ENCODE results near the gene LINGO1. TPM values are rescaled to one million over a fixed set of nuclear protein-coding genes. Genes with fewer than 3 reads are reported as not detected.

Gene LINGO1
- total and polyA plus RNA-seq, 9 of the 15 experiments (the other 6 are each of a cell fraction or from before 2014, with no cell fraction given), result 0.07 to 15.3 (median 2.1) TPM

DNA sequence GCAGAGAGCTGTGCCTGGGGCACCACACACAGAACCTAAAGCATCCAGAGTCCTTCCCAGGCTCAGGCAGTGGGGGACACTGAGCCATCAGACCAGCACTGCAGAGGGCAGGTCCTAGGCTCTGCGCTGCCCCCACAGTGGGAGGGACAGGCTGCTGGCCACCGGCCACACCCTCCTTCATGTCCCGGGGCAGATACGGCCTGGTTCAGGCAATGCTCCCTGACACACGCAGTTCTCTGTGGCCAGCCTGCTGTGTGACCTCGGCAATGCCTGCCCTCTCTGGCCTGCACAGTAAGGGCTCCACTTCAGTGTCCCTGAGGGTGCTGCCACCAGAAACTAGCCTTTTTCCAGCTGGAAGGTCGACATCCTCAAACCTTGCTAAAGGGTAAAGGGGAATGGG lies 12.4 kb downstream of the LINGO1 start (continued):
- TF ChIP-seq, protein P1, sequence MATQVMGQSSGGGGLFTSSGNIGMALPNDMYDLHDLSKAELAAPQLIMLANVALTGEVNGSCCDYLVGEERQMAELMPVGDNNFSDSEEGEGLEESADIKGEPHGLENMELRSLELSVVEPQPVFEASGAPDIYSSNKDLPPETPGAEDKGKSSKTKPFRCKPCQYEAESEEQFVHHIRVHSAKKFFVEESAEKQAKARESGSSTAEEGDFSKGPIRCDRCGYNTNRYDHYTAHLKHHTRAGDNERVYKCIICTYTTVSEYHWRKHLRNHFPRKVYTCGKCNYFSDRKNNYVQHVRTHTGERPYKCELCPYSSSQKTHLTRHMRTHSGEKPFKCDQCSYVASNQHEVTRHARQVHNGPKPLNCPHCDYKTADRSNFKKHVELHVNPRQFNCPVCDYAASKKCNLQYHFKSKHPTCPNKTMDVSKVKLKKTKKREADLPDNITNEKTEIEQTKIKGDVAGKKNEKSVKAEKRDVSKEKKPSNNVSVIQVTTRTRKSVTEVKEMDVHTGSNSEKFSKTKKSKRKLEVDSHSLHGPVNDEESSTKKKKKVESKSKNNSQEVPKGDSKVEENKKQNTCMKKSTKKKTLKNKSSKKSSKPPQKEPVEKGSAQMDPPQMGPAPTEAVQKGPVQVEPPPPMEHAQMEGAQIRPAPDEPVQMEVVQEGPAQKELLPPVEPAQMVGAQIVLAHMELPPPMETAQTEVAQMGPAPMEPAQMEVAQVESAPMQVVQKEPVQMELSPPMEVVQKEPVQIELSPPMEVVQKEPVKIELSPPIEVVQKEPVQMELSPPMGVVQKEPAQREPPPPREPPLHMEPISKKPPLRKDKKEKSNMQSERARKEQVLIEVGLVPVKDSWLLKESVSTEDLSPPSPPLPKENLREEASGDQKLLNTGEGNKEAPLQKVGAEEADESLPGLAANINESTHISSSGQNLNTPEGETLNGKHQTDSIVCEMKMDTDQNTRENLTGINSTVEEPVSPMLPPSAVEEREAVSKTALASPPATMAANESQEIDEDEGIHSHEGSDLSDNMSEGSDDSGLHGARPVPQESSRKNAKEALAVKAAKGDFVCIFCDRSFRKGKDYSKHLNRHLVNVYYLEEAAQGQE (IDR thresholded peaks at IDR 0.05; ENCODE audit: borderline replicate concordance), result 0 out of 2 replicates have a peak, but pooled peaks have one; percentile 13
- TF ChIP-seq, protein P1 (CRISPR knock-in tag; IDR thresholded peaks at IDR 0.05; ENCODE audit: low read depth), result no peak
- TF ChIP-seq CBX3 (IDR thresholded peaks at IDR 0.05; ENCODE audit: borderline replicate concordance in 1 of 2, low read length in 2 of 2) (peak in 1 of 2 experiments; percentile 32; a peak in 1 of 3 replicates), FOXP1 (CRISPR knock-in tag; IDR thresholded peaks at IDR 0.05) (0 out of 2 replicates have a peak, but pooled peaks have one; percentile 36), HMG20A (CRISPR knock-in tag; conservative IDR thresholded peaks at IDR 0.05) (no peak), JUND (IDR thresholded peaks at IDR 0.05; ENCODE audit: borderline replicate concordance, low read depth, low read length) (0 out of 2 replicates have a peak, but pooled peaks have one; percentile 25), JUND (tag; IDR thresholded peaks at IDR 0.05; ENCODE audit: borderline replicate concordance, low read depth, low read length) (no peak), NR3C1 (CRISPR knock-in tag; IDR thresholded peaks at IDR 0.05) (no peak), OTX1 (CRISPR knock-in tag; IDR thresholded peaks at IDR 0.05) (no peak)
- TF ChIP-seq, protein P2, sequence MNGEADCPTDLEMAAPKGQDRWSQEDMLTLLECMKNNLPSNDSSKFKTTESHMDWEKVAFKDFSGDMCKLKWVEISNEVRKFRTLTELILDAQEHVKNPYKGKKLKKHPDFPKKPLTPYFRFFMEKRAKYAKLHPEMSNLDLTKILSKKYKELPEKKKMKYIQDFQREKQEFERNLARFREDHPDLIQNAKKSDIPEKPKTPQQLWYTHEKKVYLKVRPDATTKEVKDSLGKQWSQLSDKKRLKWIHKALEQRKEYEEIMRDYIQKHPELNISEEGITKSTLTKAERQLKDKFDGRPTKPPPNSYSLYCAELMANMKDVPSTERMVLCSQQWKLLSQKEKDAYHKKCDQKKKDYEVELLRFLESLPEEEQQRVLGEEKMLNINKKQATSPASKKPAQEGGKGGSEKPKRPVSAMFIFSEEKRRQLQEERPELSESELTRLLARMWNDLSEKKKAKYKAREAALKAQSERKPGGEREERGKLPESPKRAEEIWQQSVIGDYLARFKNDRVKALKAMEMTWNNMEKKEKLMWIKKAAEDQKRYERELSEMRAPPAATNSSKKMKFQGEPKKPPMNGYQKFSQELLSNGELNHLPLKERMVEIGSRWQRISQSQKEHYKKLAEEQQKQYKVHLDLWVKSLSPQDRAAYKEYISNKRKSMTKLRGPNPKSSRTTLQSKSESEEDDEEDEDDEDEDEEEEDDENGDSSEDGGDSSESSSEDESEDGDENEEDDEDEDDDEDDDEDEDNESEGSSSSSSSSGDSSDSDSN (IDR thresholded peaks at IDR 0.05; ENCODE audit: borderline replicate concordance in 1 of 2, low read depth in 2 of 2, low read length in 2 of 2), result 0 out of 4 replicates have a peak, but pooled peaks of 1 of the 2 experiments have one; percentile 37
- TF ChIP-seq, protein P3, sequence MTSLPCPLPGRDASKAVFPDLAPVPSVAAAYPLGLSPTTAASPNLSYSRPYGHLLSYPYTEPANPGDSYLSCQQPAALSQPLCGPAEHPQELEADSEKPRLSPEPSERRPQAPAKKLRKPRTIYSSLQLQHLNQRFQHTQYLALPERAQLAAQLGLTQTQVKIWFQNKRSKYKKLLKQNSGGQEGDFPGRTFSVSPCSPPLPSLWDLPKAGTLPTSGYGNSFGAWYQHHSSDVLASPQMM (CRISPR knock-in tag; IDR thresholded peaks at IDR 0.05), result no peak
- TF ChIP-seq, protein P4, sequence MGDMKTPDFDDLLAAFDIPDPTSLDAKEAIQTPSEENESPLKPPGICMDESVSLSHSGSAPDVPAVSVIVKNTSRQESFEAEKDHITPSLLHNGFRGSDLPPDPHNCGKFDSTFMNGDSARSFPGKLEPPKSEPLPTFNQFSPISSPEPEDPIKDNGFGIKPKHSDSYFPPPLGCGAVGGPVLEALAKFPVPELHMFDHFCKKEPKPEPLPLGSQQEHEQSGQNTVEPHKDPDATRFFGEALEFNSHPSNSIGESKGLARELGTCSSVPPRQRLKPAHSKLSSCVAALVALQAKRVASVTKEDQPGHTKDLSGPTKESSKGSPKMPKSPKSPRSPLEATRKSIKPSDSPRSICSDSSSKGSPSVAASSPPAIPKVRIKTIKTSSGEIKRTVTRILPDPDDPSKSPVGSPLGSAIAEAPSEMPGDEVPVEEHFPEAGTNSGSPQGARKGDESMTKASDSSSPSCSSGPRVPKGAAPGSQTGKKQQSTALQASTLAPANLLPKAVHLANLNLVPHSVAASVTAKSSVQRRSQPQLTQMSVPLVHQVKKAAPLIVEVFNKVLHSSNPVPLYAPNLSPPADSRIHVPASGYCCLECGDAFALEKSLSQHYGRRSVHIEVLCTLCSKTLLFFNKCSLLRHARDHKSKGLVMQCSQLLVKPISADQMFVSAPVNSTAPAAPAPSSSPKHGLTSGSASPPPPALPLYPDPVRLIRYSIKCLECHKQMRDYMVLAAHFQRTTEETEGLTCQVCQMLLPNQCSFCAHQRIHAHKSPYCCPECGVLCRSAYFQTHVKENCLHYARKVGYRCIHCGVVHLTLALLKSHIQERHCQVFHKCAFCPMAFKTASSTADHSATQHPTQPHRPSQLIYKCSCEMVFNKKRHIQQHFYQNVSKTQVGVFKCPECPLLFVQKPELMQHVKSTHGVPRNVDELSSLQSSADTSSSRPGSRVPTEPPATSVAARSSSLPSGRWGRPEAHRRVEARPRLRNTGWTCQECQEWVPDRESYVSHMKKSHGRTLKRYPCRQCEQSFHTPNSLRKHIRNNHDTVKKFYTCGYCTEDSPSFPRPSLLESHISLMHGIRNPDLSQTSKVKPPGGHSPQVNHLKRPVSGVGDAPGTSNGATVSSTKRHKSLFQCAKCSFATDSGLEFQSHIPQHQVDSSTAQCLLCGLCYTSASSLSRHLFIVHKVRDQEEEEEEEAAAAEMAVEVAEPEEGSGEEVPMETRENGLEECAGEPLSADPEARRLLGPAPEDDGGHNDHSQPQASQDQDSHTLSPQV (IDR thresholded peaks at IDR 0.05), result peak; percentile 46; the same call in 1 of the 2 replicates
